HK-2 (cell line): ENCODE data around the gene CREB3L2.
"Not testable (repeated sequence)": the region's sequence is repeated elsewhere in the genome, so short reads cannot be mapped to it uniquely, and the experiment has no call there.

Experiments
- DNase-seq: peaks from one replicate; pipeline ENCODE4 v3.0.0-alpha.2; 2018; ENCODE audit not compliant: unreplicated experiment

The CREB3L2 gene

DNA sequence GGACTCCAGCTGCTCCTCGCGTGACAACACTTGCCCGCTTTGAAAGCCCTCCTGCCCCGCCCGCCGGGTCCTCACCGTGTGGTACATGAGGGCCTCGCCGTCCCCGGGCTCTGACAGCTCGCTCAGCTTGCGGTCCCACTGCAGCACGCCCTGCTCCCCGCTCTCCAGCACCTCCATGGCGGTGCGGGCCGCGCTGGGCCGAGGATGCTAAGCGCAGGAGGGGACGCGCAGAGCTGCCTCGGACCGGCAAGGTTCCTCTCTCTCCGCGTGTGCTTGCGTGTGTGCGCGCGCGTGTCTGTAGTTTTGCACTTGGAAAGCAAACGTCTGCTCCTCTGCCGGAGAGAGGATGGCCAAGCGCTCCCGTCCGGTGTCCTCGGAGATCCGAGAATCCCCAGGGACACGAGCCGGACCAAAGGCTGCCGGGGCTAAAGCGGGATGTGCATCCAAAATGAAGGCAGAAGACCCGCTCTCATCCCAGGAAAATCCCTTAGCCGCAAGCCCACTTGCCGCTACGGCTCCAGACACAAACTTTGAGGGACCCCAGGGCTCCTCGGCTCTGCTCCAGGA is at the start of gene CREB3L2:
Gene CREB3L2, minus strand, starts transcription at position 558 of the 567 bp plus-strand sequence. Its CDS starts 381 bp downstream, at position 177.
- DNase-seq = no peak

DNA sequence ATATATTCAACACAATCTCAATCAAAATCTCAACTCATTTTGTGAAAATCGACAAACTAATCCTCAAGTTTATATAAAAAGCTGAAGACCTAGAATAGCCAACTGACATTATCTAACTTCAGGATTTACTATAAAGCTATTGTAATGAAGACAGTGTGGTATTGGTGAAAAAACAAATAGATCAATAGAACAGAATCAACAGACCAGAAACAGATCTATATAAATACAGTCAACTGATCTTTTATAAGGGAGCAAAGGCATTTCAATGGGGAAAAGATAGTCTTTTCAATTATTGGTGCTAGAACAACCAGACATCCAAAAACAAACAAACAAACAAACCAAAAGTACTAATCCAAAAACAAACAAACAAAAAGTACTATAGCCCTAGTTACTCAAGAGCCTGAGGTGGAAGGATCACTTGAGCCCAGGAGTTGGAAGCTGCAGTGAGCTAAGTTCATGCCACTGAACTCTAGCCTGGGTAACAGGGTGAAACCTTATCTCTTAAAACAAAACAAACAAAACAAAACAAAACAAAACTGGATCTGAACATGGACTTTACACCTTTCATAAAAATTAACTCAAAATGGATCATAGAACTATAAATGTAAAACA is 47.7 kb upstream of the CREB3L2 start:
- DNase-seq = no peak

DNA sequence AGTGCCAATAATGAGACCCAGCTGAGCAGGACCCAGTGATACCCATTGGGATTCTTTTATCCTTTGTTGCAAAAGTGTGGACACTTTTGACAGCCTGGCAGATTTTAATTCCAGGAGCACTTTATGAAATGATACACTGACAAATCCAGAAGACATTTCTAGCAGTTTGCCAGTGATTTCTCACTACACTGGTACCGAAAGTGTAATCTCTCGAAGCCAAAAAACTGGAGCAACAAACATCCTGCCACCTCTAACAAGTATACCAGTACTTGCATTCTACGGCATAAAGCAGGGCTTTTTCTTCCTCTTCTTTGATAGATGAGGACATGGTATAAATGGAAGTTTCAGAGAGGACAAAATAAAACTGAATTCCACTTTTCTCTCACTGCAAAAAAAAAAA is 46.0 kb upstream of the CREB3L2 start:
- no peak for DNase-seq

DNA sequence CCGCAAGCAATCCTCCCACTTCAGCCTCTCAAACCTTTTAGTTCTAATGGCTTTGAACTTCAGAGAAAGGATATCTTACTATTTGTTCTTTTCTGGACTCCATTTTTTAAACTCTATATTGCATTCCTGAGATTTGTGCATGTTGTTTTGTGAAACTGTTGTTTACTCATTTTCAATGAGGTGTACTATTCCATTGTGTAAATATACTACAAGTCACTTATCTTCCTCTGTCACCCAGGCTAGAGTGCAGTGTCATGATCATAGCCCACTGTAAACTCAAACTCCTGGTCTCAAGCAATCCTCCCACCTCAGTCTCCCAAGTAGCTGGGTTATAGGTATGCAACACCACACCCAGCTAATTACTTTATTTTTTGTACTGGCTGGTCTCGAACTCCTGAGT is 43.0 kb upstream of the CREB3L2 start:
- no peak for DNase-seq

DNA sequence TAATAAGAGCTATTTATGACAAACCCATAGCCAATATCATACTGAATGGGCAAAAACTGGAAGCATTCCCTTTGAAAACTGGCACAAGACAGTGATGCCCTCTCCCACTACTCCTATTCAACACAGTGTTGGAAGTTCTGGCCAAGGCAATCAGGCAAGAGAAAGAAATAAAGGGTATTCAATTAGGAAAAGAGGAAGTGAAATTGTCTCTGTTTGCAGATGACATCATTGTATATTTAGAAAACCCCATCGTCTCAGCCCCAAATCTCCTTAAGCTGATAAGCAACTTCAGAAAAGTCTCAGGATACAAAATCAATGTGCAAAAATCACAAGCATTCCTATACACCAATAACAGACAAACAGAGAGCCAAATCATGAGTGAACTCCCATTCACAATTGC is 38.2 kb upstream of the CREB3L2 start:
- DNase-seq = not testable (repeated sequence)

GRCh38 chr7:138036135-138036534 is 34.2 kb upstream of the CREB3L2 start:
- no peak for DNase-seq

DNA sequence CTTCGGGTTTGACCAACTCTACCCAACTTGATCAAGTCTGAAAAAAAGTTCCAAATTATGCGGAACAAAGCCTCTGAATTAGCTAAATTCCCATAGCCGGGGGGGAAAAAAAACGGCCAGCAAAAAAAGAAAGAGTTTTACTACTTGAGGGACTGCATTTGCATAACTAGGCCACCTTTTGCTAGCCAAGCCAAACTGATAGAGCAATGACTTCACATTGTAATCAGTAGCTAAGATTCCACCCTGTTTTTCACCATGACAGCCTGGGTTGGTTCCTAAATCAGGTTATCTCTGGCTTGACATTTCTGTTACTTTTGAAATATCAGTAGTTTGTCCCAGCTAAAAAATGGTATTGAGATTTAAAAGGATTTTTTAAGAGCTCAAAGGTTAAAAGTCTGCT is 31.4 kb upstream of the CREB3L2 start:
- no peak for DNase-seq

DNA sequence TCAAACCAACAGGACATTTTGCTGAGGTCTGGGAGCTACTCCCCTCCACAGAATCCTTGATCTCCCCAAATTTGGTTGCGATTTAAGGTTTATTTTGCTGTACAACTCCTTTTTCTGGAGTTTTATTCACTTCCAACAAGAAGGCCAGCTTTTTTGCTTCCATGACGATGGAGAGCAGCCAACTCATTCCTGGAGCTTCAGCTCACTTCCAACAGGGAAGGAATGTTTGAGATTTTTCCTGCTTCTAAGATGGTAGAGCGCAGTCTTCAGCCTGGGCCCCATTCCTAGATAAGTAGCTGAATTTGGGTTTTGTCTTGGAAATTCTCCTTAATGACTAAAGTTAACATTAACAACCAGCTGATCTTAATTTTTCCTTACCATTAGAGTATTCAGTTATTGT is 30.9 kb upstream of the CREB3L2 start:
- DNase-seq = no peak

- DNase-seq = no peak
Measured at GRCh38 chr7:138032186-138032585, 30.3 kb upstream of the CREB3L2 start.

- DNase-seq = peak; percentile 31
Measured at GRCh38 chr7:138030679-138031351, 28.9 kb upstream of the CREB3L2 start.

DNA sequence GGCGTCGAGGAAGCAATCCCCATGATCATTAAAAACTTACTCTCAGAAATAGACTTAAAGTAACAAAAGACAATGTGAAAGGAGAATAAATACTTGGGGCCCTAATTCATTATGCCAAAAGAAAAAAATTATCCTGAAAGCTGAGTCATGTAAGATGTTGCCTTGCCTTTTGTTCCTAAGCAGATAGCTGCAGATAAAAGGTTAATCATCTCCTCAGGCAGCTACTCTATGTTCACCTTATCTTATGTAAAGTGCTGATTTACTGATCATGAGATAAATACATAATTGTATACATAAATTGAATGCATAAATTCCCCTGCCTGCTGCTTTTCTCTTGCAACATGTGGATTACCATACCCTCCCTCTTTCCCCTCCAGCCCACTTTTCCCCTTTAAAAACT is 28.1 kb upstream of the CREB3L2 start:
- no peak for DNase-seq

DNA sequence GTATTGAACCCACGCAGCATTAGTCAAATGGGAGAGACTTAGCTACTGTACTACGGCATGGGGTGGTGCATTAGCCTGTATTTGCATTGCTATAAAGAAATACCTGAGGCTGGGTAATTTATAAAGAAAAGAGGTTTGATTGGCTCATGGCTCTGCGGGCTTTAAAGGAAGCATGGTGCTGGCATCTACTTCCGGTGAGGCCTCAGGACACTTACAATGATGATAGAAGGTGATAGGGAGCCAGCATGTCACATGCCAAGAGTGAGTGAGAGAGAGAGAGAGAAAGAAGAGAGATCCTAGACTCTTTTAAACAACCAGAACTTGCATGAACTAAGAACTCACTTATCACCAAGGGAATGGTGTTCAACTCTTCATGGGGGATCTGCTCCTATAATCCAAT is 27.2 kb upstream of the CREB3L2 start:
- DNase-seq = no peak

DNA sequence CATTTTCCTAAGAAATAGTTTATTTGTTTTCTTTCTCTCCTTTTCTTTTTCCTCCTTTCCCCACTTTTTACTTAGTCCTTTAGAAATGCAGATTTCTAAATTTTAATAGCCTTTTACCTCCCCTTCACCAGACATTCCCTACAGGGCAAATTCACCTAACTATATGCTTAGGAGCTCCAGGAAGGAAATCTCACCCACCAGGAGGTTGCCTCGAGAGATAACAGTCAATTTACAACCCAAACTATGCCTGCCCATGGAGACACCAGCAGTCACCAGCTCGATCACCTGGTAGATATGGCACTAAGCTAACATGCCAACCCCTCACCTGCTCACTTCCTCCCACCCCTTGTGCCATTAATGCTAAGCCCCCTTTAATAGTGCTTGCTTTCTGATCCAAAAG is 25.2 kb upstream of the CREB3L2 start:
- no peak for DNase-seq

DNA sequence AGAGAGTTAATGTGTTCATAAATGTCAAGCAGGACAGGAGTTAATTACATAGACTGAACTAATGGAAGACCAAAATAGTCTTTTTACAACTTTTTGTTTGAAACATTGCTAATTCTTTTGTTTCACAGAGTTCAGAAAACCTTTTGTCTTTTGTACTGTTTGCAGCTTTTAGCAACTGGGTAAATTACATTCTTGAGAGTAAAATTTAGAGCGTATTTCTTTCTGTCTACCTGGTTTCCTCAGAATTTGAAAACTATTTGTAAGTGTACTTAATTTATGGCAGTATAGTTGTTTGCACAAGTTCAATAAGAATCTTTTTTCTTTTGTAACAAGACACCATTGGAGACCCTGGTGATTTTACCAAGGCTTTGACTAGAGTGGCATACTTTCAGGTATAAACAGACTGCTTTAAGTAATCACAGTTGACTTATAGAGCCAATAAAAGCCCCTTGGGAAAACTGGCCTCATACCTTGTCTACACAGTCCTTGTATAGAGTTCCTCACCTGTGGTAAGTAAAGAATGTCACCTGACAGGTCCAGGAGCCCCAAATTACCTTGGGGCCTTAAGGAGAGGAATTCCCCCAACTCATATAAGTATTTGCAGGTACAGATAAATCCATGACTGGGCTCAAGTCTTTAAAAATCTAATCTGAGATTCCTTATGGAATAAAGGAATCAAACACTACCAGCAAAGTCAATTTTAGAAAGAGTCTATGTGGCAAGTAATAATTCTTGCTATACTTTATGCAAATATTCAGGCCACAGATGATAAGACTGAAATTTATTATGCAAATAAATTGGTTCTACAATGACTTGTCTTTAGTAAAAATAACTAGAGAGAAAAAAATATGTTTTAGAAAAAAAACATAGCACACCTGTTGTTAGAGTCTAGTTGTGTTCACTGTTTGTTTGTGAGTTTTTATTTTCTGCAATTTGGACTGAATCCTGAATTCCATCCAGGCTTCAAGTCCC is 23.6 kb upstream of the CREB3L2 start:
- no peak for DNase-seq

DNA sequence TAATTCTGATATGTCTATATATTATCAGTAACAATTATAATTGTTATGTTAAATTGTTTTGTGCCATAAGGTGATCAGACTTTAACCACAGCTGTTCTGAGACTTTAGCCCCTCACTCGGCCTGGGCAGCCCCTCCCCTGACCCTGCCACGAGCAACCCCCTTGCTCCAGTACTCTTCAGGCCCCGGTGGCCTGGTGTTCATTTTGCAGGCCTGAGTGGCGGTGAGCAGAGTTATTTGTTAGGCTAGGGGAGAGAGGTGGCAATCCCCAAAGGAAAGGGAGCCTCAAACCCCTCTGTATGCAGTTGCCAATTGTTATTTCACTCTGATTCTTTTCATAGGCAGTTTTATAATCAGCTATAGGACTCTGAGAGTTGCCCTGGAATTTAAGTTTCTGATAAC is 22.9 kb upstream of the CREB3L2 start:
- DNase-seq = no peak

DNA sequence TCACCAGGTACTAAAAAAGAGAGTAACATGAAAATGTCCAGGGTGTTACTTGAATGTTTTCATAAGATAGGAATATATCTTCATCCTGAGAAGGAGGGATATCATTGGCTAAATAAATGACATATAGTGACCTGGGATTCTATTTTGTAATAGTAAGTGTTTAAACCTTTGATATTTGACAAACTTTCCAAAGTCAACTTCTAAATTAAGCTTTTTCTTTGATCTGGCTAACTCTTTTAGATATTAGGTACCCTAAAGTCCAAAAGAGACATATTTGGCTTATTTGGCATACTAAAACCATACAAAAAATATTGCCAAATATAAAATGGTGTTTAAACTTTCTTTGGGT is 22.4 kb upstream of the CREB3L2 start:
- no peak for DNase-seq

GRCh38 chr7:138023618-138024342 is 21.9 kb upstream of the CREB3L2 start:
- no peak for DNase-seq

GRCh38 chr7:138021889-138022288 is 20.0 kb upstream of the CREB3L2 start:
- DNase-seq = no peak

- no peak for DNase-seq
Measured at GRCh38 chr7:138017992-138018391, 16.1 kb upstream of the CREB3L2 start.

GRCh38 chr7:138015096-138015495 is 13.2 kb upstream of the CREB3L2 start:
- no peak for DNase-seq

GRCh38 chr7:138014686-138015085 is 12.8 kb upstream of the CREB3L2 start:
- no peak for DNase-seq

DNA sequence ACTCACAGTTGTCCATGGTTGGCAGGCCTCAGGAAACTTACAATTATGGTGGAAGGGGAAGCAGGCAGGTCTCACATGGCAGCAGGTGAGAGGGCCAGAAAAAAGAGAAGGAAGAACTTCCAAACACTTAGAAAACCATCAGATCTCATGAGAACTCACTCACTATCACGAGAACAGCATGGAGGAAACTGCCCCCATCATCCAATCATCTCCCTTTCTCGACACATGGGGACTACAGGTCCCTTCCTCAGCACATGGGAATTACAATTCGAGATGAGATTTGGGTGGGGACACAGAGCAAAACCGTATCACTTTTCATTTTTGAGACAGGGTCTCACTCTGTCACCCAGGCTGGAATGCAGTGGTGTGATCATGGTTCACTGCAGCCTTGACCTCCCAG is 12.3 kb upstream of the CREB3L2 start:
- DNase-seq = not testable (repeated sequence)
